ENCODE results near the gene SYNE2.
"Not testable (repeated sequence)": the region's sequence is repeated elsewhere in the genome, so short reads cannot be mapped to it uniquely, and the experiment has no call there.

The SYNE2 gene, protein sequence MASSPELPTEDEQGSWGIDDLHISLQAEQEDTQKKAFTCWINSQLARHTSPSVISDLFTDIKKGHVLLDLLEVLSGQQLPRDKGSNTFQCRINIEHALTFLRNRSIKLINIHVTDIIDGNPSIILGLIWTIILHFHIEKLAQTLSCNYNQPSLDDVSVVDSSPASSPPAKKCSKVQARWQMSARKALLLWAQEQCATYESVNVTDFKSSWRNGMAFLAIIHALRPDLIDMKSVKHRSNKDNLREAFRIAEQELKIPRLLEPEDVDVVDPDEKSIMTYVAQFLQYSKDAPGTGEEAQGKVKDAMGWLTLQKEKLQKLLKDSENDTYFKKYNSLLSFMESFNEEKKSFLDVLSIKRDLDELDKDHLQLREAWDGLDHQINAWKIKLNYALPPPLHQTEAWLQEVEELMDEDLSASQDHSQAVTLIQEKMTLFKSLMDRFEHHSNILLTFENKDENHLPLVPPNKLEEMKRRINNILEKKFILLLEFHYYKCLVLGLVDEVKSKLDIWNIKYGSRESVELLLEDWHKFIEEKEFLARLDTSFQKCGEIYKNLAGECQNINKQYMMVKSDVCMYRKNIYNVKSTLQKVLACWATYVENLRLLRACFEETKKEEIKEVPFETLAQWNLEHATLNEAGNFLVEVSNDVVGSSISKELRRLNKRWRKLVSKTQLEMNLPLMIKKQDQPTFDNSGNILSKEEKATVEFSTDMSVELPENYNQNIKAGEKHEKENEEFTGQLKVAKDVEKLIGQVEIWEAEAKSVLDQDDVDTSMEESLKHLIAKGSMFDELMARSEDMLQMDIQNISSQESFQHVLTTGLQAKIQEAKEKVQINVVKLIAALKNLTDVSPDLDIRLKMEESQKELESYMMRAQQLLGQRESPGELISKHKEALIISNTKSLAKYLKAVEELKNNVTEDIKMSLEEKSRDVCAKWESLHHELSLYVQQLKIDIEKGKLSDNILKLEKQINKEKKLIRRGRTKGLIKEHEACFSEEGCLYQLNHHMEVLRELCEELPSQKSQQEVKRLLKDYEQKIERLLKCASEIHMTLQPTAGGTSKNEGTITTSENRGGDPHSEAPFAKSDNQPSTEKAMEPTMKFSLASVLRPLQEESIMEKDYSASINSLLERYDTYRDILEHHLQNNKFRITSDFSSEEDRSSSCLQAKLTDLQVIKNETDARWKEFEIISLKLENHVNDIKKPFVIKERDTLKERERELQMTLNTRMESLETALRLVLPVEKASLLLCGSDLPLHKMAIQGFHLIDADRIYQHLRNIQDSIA (N-terminal part only)

DNA sequence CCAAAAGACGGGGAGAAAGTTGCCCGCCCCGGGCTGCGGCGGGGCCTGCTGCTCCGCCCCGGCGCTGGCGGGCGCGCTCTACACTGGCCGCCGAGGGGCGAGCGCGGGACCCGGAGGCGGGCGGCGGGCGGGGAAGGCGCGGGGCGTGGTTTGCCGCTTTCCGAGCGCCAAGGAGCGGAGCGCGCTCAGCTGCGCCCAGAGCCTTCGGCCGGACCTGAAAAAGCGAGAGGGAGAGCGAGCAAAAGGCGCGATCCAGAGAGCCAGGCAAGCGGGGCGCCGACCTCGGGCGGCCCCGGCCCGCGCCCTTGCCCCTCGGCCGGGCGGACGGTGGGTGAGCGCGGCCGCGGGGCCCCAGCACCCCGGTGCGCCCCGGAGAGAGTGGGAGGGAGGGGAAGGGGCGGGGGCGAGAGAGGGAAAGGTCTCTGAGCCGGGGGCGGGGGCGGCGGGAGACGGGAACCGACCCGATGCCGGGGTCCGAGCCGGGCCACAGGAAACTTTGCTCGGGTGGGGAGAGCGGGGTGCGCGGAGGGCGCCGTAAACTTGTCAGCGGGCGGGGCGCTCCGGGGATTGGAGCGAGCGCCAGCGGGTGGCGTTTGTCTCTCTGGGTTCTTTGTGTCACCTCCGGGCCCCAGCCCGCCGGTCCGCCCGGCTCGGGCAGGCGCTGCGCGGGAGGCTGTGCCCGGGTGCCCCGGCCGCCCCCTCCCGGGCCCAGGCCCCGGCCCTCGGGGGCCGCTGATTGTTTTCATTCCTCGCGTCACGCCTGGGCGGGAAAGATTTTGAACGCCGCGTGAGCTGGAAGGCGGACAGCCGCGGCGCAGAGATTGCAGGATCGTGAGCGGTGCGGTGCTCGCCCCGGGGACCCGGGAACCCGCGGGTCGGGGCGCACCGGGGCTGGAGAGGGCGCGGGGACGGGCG lies at the start of gene SYNE2:
TSS of gene SYNE2 (plus strand) at position 188 of the 915 bp plus-strand sequence. CDS start 56,145 bp downstream, outside the sequence.
- peak within 1 kb of the TSS; percentile 43 to 95 (median 88) for H3K27ac ChIP-seq
- peak within 1 kb of the TSS; percentile 57 to 96 (median 91) for H3K4me3 ChIP-seq

DNA sequence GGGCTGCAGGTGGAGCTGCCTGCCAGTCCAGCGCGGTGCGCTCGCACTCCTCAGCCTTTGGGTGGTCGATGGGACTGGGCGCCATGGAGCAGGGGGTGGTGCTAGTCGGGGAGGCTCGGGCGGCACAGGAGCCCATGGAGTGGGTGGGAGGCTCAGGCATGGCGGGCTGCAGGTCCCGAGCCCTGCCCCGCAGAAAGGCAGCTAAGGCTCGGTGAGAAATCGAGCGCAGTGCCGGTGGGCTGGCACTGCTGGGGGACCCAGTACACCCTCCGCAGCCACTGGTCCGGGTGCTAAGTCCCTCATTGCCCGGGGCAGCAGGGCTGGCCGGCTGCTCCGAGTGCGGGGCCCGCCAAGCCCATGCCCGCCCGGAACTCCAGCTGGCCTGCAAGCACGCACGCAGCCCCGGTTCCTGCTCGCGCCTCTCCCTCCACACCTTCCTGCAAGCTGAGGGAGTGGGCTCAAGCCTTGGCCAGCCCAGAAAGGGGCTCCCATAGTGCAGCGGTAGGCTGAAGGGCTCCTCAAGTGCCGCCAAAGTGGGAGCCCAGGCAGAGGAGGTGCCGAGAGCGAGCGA lies 49.5 kb upstream of the SYNE2 start:
- H3K27ac ChIP-seq, H3K4me3 ChIP-seq: not testable (repeated sequence)

DNA sequence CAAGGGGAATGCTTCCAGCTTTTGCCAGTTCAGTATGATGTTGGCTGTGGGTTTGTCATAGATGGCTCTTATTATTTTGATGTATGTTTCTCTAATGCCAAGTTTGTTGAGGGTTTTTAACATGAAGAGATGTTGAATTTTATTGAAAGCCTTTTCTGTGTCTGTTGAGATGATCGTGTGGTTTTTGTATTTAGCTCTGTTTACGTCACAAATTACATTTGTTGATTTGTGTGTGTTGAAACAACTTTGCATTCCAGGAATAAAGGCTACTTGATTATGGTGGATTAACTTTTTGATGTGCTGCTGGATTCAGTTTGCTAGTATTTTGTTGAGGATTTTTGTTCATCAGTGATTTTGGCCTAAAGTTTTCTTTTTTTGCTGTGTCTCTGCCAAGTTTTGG lies 46.7 kb upstream of the SYNE2 start:
- not testable (repeated sequence) for H3K4me3 ChIP-seq, H3K27ac ChIP-seq

DNA sequence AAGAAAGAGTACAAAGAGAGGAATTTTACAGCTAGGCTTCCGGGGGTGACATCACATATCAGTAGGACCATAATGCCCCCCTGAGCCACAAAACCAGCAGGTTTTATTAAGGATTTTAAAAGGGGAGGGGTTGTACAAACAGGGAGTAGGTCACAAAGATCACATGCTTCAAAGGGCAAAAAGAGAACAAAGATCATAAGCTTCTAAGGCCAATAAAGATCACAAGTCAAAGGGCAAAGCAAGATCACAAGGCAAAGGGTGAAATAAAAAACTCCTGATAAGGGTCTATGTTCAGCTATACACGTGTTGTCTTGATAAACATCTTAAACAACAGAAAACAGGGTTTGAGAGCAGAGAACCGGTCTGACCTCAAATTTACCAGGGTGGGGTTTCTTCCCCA lies 41.1 kb upstream of the SYNE2 start:
- not testable (repeated sequence) for H3K27ac ChIP-seq, H3K4me3 ChIP-seq

DNA sequence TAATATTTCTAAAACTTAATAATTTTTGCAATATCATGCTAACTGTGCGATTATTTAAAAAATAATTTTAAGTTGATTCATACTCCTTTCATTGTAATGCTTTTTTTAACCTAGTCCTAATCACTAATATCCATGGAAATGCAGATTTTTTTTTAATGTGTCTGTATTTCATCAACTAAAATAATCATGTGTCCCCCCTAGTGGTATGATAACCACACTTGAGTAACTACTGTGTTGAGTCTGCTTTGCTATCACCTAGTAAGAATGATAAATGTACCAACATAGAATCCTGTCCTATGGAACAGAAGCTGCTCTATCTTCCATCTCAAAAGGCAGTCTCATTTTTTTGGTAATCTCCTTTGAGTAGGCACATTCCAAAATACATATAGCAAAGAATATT lies 19.1 kb upstream of the SYNE2 start:
- Histone ChIP-seq H3K4me3 (no peak overlapping the region), H3K27ac (no peak overlapping the region)

DNA sequence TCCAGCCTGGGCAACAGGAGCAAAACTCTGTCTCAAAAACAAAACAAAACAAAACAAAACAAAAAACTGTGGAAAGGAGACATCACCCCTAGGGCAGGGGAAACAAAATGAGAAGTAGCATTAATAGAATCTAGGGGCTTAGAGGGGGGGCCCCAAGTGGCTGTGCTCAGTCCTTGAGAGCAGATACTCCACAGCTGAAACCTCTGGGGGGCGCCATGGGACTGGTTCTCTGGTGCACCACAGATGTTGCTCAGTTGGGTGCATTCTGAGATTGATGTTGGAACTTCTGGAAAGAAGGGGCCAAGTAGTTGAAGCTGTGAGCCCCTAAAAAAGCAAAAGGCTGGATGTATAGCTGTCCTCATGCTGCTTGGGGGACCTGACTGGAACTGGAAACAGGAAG lies 11.8 kb upstream of the SYNE2 start:
- H3K27ac ChIP-seq, result no peak overlapping the region
- H3K4me3 ChIP-seq, result no peak overlapping the region

DNA sequence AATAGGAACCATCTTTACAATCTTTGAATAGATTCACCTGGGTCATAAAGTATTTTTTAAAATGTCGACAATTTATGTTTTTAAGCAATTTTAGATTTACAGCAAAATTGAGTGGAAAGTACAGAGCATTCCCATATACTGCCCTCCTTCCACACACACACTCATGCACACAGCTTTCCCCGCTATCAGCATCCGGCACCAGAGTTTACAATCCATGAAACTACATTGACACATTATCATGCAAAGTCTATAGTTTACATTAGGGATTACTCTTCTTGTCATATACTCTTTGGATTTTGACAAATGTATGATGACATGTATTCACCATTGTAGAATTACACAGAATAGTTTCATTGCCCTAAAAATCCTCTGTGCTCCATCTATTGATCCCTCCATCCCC lies 9.0 kb upstream of the SYNE2 start:
- Histone ChIP-seq H3K4me3 (no peak overlapping the region), H3K27ac (no peak overlapping the region)

DNA sequence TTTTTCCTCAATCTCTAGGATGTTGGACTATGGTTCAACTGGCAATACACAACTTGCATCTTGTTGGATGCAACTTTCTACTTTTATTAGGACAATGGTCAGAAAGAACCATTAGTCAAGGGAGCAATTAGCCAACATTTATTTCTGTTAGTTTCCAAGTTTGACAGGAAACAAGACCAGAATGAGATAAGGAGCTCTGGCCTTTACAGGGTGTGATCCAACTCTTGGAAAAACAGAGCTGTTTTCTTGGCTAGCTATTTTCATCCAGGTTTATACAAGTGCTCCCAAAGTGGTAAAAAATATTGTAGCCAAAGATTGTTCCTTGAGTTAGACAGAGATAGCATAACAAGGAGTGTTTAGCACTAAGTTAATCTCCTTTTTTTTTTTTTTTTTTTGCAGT lies 3.9 kb upstream of the SYNE2 start:
- H3K4me3 ChIP-seq, result no peak overlapping the region
- H3K27ac ChIP-seq, result no peak overlapping the region

DNA sequence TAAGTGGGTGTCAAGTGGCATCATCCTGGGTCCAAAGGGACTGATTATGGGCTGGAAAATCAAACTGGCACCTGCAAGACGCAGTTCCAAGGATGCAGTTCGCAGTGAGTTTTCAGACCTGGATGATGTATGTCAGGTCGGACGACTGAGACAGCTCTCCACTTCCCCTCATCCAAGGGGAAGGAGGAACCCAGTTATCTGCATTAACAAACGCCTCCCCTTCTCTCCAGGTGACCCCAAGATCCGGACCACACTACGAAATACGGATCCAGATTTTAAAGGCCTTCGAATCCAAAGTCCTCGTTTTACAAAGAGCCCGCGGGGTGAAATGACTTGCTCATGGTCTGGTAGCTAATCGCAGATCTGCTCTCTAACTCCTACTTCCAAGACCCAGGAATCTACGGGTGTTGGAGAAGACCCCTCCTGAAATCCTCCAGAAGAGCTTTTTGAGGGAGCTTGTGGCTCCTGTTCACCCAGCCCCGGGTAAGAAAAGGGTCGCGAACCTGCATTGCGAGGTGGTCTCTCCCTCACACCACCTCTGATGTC lies 460 bp upstream of the SYNE2 start:
- H3K27ac ChIP-seq, result peak overlapping the region in 17 of 21 experiments; percentile 71 to 95 (median 89)
- peak overlapping the region; percentile 57 to 96 (median 91) for H3K4me3 ChIP-seq

DNA sequence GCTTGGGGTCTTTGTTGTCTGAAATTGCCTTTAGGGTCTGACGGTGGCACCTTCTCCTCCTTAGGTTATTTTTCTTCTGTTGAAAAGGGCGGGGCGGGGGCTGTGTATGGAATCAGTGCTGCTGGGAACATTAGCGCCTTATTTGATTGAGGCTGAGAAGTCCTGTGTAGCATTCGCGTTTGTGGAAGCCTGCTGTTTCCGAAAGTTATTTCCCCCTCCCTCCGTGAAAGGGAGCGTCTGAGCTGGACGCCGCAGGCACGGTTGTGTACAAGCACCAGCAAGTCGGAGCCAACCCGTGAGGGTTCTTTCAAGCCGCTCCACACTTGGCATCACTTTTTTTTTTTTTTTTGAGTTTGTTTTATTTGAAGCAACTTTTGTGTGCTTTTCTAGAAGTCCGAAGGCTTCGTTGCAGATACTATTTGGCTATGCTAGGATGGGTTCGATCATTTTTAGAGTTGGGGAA lies 1.1 kb downstream of the SYNE2 start:
- H3K27ac ChIP-seq, result peak overlapping the region; percentile 43 to 95 (median 88)
- H3K4me3 ChIP-seq, result peak overlapping the region; percentile 57 to 96 (median 91)

DNA sequence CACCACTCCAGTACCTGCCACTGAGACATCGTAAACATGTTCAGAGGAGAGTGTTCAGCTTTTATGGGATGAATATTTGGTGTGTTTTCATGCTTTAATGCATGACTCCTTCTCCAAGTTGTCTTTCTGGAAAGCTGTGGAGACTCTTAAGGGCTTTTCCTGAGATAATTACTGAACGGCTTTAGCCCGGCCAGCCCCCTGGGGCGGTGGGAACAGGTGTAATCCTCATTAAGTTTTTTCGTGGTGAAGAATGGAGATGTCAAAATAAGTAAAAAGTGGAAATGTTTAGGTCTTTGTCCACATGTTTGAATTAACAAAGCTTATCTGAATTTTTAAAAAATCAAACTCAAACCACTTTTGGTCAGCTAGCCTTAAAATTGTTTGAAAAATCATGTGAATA lies 1.5 kb downstream of the SYNE2 start:
- Histone ChIP-seq H3K27ac (peak overlapping the region in 19 of 21 experiments; percentile 40 to 95 (median 88)), H3K4me3 (peak overlapping the region; percentile 57 to 96 (median 91))

DNA sequence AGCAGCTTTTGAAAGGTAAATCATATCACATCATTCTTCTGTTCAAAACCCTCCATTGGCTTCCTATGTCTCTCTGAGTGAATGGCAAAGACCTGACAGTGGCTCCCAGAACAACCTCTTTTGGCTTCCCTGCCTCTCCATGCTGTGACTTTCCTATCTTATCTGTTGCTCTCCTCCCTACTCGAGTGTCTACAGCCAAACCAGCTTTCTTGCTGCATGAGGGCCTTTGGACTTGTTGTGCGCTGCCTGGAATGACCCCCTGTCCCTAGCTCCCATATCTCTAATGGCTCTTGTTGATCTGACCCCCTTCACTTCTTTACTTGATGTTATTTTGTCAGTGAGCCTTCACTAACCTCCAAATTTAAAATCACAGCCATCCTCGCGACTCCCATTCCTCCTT lies 2.5 kb downstream of the SYNE2 start:
- Histone ChIP-seq H3K27ac (peak overlapping the region in 6 of 21 experiments; percentile 4 to 89 (median 32)), H3K4me3 (peak overlapping the region in 1 of 7 experiments; percentile 94)

DNA sequence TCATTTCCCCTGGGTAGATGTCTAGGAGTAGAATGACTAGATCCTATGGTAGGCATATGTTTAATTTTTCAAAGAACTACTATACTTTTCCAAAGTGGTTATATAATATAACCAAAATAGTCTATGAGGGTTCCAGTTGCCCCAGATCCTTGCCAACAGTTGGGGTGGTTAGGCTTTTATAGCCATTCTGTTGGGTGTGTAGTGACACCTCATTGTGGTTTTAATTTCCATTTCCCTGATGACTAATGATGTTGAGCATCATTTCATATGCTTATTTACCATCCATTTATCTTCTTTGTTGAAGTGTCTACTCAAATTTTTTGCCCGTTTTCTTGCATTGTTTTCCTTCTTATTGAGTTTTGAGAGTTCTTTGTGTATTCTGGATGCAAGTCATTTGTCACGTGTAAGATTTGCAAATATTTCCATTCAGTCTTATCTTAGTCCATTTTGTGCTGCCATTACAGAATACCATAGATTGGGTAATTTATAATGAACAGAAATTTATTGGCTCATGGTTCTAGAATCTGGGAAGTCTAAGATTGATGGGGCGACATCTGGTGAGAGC lies 4.7 kb downstream of the SYNE2 start:
- Histone ChIP-seq H3K4me3 (no peak overlapping the region), H3K27ac (peak overlapping the region in 3 of 21 experiments; percentile 20 to 47 (median 23))

DNA sequence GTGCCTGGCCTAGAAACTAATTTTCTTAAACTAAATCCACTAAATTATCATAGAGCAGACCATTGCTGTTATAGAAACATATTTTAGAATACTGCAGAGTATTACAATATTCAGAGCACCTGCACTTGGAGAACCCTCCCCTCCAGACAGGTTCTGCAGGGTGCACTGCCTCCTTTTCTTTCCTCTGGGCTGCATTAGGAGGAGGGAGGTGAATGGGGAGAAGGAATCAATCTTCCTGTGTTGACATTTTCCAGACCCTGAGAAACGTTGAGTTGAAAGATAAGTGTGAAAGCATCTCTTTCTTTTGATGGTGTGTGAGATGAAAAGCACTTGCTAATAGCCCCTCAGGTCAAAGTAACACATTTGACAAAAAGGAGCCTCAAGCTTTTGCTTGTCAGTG lies 7.3 kb downstream of the SYNE2 start:
- Histone ChIP-seq H3K27ac (peak overlapping the region in 3 of 21 experiments; percentile 26 to 39 (median 38)), H3K4me3 (no peak overlapping the region)

DNA sequence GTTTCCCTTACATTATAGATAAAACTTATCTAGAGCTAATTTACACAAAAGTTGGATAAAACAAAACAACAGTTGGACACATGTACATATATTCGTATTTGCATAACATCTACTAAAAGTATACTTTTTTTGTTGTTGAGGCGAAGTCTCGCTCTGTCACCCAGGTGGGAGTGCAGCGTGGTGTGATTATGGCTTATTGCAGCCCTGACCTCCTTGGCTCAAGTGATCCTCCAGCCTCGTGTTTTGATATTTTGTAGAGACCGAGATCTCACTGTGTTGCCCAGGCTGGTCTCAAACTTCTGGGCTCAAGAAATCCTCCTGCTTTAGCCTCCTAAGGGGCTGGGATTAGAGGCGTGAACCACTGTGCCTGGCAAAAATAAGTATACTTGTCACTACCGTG lies 9.4 kb downstream of the SYNE2 start:
- Histone ChIP-seq H3K27ac (peak overlapping the region in 2 of 21 experiments; percentile 41 to 86), H3K4me3 (no peak overlapping the region)

DNA sequence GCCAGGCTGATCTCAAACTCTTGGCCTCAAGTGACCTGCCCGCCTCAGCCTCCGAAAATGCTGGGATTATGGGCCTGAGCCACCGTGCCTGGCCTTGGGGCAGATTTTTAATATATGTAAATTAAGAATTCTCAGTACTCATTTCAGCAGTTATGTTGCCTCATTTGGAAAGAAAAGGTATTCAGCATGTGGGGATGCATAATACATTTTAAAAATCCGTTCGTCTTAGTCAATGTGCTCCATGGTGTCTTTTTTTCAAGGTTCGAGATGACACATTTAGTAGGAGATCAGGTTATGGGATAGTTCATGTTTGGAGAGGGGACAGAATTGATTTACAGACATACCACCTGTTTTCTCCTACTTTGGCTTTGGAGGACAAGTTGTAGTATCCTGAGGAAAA lies 10.2 kb downstream of the SYNE2 start:
- H3K27ac ChIP-seq, result peak overlapping the region in 9 of 21 experiments; percentile 65 to 90 (median 85)
- H3K4me3 ChIP-seq, result no peak overlapping the region

DNA sequence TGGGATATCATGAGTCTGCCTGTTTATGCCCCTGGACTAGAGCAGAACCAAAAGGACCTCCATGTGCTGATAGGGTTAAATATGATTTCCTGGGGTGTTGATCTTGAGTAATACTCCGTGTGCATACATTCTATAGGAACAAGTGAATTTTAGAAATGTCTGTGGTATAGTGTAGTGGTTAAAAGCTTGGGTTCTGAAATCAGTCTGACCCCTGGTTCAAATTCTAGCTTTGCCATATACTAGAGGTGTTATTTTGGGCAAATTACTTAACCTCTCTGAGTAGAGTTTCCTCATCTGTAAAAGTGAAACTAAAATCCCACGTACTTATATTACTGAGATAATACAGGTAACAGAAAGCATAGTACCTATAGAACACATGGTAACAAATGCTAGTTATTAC lies 12.0 kb downstream of the SYNE2 start:
- peak overlapping the region in 18 of 21 experiments; percentile 40 to 90 (median 80) for H3K27ac ChIP-seq
- not testable (repeated sequence) for H3K4me3 ChIP-seq
